ENCODE data around the gene PLEKHH1.
A peak's percentile ranks its signal among the peaks of the same experiment; 100 is the strongest.
"Not testable (repeated sequence)": the region's sequence is repeated elsewhere in the genome, so short reads cannot be mapped to it uniquely, and the experiment has no call there.

Gene PLEKHH1

DNA sequence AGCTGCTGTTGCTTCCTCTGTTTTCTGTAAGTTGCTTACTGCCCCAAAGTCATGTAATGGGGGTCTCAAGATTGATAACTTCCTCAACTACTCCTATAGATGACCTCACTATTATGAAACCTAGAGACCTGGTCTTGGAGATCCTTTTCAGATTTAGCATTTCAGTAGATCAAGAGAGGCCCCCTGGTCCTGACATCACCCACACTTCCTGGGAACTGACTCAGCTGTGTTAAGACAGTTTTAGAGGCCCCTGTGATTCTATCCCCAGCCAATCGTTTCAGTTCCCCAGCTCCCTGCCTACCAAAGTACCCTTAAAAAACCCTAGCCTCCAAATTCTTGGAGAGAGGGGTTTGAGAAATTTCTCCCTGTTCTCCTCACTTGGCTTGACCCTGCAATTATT lies 77.4 kb downstream of the PLEKHH1 start:
- TF ChIP-seq CTCF (IDR thresholded peaks at IDR 0.05; ENCODE audit: insufficient read depth, low read depth, low read length, missing control alignments), result no peak
- DNase-seq (ENCODE audit: low read depth), result no peak
- no peak overlapping the region for H3K4me3 ChIP-seq (ENCODE audit: low read depth, low read length)

GRCh38 chr14:67618617-67619063 lies 85.5 kb downstream of the PLEKHH1 start:
- TF ChIP-seq CTCF (IDR thresholded peaks at IDR 0.05; ENCODE audit: insufficient read depth, low read depth, low read length, missing control alignments), result peak; percentile 63
- peak; percentile 72 for DNase-seq (ENCODE audit: low read depth)
- peak overlapping the region; percentile 76 for H3K4me3 ChIP-seq (ENCODE audit: low read depth, low read length)

DNA sequence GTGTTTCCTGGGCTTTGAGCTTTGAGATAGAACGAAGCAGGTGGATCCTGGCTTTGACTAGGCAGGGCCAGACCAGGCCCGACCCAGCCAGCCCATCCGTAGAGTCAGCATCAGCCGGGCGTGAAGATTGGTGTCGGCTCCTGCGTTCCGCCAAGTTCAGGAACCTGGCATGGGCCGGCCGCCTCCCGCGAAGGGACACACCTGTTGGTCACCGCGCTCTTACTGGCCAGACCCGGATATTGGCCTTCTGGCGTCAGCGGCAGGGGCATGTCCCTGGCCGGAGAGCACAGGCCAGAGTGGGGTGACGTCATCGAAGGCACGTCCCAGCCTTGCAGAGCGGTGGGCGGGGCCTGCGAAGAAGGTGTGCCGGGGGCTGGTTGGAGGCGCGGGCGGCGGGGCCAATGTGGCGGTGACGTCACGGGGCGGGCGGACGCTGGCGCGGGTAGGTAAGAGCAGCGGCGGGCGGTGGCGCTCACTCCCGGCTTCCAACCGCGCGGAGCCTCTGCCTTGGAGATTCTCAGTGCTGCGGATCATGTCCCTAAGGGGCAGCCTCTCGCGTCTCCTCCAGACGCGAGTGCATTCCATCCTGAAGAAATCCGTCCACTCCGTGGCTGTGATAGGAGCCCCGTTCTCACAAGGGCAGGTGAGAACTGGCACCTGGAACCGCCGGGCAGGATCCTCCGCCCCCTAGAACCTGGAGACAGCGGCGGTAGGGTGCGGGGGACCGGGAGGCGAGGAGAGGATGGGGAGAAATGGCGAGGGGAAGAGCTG lies 86.5 kb downstream of the PLEKHH1 start, which contains the start of gene ARG2:
Gene ARG2, plus strand, starts transcription at position 475 of the 771 bp plus-strand sequence. Its CDS starts 58 bp downstream, at position 533.
- peak; percentile 96 for DNase-seq (ENCODE audit: low read depth)
- TF ChIP-seq CTCF (IDR thresholded peaks at IDR 0.05; ENCODE audit: insufficient read depth, low read depth, low read length, missing control alignments), result no peak
- peak within 1 kb of the TSS; percentile 76 for H3K4me3 ChIP-seq (ENCODE audit: low read depth, low read length)

GRCh38 chr14:67620217-67620785 lies 87.2 kb downstream of the PLEKHH1 start:
- peak overlapping the region; percentile 76 for H3K4me3 ChIP-seq (ENCODE audit: low read depth, low read length)
- no peak for DNase-seq (ENCODE audit: low read depth)
- no peak for TF ChIP-seq CTCF (IDR thresholded peaks at IDR 0.05; ENCODE audit: insufficient read depth, low read depth, low read length, missing control alignments)

DNA sequence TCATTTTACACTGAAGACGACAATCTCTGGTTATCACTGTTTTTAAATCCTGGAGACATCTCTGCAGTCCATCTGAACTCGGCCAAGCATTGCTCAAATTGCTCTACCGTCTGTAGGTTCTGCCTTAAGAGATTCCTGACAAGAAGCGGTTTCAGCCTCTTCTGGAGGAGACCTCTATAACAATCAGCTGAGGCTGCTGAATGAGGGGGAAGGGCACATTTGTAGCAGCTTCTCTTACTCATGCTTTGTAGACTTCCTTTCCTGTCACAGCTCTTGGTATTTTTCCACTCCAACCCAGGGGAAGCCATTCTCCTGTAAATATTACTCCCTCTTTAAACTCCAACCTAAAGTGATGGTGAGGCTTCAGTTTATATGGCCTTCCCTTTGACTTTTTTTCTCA lies 89.6 kb downstream of the PLEKHH1 start:
- no peak overlapping the region for H3K4me3 ChIP-seq (ENCODE audit: low read depth, low read length)
- DNase-seq (ENCODE audit: low read depth), result no peak
- TF ChIP-seq CTCF (IDR thresholded peaks at IDR 0.05; ENCODE audit: insufficient read depth, low read depth, low read length, missing control alignments), result no peak

DNA sequence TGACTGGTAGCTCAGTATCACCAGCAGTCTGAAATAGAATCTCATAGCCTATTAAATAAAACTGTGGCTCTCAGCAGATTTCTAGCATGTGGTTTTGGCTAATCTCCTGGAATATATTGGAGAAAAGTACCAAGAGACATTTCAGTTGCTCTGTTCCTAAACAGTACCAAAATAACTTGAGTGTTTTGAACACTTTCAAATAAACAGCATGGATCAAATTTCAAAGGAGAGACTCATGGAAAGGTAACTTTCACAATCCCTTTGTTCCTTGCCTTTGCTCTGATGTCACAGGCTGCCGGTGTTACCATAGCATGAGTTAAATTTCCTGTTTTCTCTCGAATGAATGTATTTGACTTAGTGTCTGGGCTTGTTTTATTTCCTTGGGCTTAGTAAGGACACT lies 90.0 kb downstream of the PLEKHH1 start:
- no peak for TF ChIP-seq CTCF (IDR thresholded peaks at IDR 0.05; ENCODE audit: insufficient read depth, low read depth, low read length, missing control alignments)
- DNase-seq (ENCODE audit: low read depth), result no peak
- H3K4me3 ChIP-seq (ENCODE audit: low read depth, low read length), result no peak overlapping the region

GRCh38 chr14:67626131-67626530 lies 93.0 kb downstream of the PLEKHH1 start:
- DNase-seq (ENCODE audit: low read depth); H3K4me3 ChIP-seq (ENCODE audit: low read depth, low read length): not testable (repeated sequence)

Data from GM12865 (cell line).